Measurements from ENCODE around the gene C19orf73.
A peak's percentile ranks its signal among the peaks of the same experiment; 100 is the strongest.
"Not testable (repeated sequence)": the region's sequence is repeated elsewhere in the genome, so short reads cannot be mapped to it uniquely, and the experiment has no call there.

Gene C19orf73

DNA sequence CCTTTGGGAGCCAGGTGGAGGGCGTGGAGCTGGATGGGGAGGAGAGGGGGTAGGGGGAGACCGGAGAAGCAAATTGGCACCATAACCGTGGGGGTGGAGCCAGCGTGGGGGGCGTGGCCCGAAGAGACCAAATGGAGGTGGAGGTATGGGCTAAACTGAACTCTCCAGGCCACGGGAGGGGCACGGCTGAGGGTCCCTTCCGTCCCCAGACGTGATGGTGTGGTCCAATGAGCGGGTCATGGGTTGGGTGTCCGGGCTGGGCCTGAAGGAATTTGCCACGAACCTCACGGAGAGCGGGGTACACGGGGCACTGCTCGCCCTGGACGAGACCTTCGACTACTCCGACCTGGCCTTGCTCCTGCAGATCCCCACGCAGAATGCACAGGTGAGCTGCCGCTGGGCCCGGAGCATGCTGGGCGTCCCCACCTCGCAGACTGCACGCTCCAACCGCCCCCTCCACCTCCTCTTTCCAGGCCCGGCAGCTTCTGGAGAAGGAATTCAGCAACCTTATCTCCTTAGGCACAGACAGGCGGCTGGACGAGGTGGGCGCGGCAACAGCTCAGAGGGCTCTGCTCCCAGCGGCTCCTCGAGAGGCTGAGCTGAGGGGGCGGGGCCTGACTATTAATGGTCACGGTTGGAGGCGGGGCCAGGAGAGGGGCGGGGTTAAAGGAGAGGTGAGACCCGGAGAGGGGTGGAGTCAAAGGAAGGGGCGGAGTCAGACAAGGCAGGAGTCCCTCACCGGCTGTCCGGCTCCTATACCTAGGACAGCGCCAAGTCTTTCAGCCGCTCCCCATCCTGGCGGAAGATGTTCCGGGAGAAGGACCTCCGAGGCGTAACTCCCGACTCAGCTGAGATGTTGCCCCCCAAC lies 30.1 kb upstream of the C19orf73 start:
- peak; percentile 75 for DNase-seq (ENCODE audit: low spot score)

DNA sequence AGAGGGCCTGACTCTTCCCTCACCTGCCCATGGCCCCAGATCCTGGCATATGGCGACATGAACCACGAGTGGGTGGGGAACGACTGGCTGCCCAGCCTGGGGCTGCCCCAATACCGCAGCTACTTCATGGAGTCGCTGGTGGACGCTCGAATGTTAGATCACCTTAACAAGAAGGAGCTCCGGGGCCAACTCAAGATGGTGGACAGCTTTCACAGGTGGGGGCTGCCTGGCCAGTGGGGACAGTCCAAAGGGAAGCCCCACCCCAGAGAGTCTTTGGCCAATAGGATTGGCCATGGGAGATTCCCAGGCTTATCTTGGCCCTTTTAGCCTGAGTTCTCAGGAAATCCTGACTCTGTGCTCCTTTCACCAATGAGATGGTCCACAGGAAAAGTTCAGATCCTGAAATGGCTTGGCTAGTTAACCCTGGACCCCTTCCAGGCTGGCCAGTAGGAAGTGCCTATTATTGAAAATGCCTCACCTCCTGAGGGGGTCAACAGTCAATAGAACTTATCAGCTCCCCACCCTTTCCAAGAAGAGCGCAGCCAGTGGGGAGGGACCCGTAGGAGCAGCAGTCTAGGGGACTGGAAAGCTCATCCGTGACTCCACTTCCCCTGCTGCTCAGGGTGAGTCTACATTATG lies 29.2 kb upstream of the C19orf73 start:
- DNase-seq (ENCODE audit: low spot score), result no peak

DNA sequence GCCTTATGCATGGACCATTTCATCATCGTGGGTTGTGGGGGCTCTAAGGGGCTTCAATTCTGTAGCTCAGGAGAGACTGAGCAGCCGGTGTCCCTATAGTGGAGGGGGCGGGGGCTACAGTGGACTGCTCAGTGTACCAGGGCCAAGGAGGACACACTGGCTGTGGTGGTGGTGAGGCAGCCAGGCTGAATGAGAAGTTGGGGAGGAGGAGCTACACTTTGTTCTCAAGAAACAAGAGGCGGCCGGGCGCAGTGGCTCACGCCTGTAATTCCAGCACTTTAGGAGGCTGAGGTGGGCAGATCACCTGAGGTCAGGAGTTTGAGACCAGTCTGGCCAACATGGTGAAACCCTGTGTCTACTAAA lies 27.4 kb upstream of the C19orf73 start:
- not testable (repeated sequence) for DNase-seq (ENCODE audit: low spot score)

DNA sequence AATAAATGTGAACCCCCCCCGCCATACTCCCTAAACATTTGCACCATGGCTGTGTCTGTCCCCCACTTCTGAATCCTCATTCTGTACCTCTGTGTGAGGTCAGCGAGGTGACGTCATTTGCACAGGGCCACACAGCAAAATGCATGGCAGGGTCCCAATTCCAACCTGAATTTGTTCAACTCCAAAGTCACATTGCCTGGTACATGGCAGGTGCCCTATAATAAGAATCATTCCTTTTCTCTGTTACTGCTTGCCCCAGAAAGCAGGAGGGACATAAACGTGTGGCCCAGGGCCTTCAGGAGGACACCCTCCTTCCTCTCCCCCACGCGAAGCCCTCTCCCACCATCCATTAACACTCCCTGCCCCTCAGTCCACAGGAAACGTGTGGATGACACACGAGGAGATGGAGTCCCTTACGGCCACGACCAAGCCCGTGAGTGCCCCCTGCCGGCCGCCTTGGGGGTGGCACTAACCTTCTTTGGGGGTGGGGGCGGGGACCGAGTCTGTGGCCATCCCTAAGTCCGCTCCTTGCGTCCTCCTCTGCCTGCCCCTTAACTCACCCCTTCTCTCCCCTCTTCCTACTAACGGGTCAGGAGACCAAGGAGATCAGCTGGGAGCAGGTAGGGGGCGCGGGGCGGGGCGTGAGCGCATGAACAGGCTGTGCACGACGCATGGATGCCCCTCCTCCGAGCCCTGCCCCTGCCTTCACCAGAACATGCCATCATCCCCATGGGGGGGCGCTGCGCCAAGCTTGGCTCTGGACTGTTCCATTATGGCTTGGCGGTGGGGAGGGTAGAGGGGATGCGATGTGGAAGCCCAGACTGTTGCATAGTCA lies 26.8 kb upstream of the C19orf73 start:
- peak; percentile 82 for DNase-seq (ENCODE audit: low spot score)

DNA sequence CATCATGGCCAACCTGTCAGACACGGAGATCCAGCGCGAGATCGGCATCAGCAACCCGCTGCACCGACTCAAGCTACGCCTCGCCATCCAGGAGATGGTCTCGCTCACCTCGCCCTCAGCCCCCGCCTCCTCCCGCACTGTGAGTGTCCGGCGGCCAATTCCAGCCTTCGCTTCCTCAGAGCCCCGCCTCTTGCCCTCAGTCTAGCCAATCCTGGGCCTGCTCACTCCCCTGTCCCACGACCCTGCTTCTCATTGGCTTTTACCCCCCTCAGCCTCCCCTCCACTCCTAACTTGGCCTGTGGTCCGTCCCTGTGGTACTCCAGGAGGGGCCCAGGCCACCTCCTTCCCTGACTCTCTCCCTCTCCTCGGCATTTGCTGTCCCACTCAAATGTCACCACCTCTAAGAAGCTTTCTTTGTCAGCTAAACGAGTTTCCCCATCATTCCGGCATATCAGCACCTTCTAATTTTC lies 24.0 kb upstream of the C19orf73 start:
- peak; percentile 77 for DNase-seq (ENCODE audit: low spot score)

DNA sequence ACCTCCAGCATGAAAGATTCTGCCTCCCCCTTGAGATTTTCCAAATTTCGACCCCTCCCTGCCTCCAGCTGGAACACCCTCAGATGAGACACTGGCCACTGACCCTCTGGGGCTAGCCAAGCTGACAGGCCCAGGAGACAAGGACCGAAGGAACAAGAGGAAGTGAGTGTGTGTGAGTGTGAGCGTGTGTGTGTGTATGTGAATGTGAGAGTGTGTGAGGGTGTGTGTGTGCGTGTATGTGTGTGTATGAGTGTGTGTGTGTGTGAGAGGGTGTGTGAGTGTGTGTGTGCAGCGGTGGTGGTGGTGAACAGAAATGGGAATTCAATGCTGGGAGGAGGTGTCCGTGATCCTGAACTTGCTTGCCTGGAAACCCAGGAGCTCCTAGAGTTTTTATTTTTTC lies 22.4 kb upstream of the C19orf73 start:
- DNase-seq (ENCODE audit: low spot score), result no peak

DNA sequence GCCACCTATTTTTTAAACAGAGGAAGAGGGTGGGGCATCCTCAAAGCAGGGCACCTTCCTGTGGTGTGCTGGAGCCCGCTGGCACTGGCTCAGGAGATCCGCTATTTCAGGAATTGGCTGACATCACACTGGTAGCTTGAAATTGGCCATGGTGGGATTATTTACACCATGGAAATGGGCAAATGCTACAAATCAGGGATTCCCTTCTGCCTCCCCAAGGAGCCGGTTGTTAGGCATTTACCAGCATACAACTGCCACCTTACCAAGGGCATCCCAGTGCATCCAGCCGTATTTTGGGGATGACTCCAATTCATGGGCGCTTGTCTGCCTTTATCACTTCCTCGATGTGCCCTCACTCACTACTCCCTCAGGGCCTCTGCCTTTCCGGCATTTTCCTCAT lies 22.0 kb upstream of the C19orf73 start:
- DNase-seq (ENCODE audit: low spot score), result no peak

DNA sequence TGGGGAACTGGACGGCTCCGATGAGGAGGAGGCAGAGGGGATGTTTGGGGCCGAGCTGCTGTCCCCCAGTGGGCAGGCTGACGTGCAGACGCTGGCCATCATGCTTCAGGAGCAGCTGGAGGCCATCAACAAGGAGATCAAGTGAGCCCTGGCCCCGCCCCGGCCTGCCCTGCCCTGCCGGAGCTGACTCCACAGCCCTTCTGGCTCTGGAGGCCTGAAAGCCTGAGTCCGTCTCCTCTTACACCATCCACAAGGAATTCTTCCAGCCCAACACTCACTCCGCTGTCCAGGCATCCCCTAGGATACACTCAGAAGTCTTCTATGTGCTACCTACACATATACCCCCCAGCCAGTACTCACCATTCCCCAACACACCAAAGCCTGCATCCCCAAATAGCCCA lies 17.8 kb upstream of the C19orf73 start:
- DNase-seq (ENCODE audit: low spot score), result no peak

DNA sequence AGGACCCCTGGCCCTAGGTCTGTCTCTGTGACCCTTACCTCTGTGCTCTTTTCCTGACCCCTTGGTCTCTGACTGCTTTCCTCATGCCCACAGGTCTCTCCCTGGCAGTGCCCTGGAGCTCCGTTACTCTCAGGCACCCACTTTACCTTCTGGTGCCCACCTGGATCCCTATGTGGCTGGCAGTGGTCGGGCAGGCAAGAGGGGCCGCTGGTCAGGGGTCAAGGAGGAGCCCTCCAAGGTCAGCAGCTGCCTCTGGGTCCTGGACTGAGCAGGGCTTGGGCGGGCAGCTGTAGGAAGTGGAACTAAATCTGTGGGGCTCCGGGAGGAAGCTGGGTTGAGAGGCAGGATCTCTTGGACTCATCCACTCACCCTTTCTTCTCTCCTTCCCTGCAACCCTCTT lies 16.7 kb upstream of the C19orf73 start:
- DNase-seq (ENCODE audit: low spot score), result no peak

DNA sequence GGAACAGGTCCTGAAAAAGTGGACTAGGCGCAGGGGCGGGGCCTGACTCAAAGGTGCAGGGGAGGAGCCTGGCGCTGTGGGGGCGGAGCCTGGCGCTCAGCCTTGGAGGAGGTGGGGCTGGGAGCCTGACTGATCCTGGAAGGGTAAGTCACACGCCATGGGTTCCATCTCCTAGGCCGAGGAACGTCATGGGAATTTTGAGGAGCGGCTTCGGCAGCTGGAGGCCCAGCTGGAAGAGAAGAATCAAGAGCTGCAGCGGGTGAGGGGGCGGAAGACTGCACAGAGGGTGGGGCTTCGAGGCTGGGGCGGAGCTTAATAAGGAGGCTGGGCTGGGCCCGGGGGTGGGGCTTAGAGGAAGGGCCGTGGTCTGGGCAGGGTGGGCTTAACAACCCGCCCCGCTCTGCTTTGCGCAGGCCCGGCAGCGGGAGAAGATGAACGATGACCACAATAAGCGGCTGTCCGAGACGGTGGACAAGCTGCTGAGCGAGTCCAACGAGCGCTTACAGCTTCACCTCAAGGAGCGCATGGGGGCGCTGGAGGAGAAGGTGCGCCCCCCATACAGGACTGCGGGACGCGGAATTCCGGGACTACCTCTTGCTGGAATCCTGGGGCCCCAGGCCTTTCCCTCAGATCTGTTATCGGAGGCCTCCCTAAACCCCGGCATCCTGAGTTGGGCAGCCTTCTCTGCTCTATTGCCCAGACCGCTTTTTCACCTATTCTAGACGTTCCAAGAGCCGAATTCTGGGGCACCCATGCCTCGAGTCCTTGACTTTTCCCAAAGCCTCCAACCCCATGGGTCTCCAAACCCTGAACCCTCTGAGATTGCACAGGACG lies 14.9 kb upstream of the C19orf73 start:
- DNase-seq (ENCODE audit: low spot score), result no peak

DNA sequence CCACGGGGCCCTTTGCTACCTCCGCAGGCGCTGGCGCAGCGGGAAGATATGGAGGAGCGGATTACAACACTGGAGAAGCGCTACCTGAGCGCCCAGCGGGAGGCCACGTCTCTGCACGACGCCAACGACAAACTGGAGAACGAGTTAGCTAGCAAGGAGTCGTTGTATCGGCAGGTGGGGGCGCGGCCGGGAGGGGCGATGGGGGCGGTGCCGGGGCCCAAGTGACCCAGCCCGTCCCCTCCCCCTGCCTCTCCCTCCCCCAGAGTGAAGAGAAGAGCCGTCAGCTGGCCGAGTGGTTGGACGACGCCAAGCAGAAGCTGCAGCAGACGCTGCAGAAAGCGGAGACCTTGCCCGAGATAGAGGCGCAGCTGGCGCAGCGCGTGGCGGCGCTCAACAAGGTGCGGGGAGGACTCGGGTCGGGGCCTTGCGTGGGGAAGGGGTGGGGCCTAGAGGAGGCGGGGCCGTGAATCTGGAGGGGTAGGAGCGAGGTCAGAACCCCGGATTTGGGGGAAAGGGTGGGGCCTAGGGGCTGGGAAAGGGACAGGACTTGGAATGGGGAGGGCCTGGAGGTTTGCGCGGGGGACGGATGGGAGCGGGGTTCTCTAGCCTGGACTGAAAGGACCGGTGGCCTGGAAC lies 14.1 kb upstream of the C19orf73 start:
- DNase-seq (ENCODE audit: low spot score), result no peak

DNA sequence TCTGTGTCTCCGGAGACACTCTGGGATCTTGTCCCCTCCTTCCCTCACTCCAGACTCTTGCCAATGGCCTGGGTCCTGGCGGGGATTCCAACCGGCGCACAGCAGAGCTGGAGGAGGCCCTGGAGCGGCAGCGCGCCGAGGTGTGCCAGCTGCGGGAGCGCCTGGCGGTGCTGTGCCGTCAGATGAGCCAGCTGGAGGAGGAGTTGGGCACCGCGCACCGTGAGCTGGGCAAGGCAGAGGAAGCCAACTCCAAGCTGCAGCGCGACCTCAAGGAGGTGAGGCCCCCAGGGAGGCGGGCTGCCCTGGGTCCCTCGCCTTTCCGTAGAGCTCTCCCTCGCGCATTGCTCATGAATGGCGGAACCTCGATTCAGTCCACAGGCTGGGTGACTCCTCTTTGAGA lies 11.4 kb upstream of the C19orf73 start:
- DNase-seq (ENCODE audit: low spot score), result no peak

DNA sequence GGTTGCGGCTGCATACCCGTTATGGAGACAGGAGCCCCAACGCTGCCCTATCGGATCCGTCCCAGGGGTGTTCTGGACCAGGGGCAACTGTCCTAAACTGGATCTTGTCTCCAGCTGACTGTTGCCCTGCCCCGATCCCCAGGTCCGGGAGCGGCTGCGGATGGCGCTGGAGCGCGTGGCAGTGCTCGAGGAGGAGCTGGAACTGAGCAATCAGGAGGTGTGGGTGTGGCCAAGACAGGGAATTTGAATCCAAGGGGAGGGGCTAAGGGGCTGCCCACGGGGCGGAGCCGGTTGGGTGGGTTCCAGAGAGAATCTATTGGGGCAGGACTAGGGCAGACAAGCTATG lies 10.3 kb upstream of the C19orf73 start:
- no peak for DNase-seq (ENCODE audit: low spot score)

DNA sequence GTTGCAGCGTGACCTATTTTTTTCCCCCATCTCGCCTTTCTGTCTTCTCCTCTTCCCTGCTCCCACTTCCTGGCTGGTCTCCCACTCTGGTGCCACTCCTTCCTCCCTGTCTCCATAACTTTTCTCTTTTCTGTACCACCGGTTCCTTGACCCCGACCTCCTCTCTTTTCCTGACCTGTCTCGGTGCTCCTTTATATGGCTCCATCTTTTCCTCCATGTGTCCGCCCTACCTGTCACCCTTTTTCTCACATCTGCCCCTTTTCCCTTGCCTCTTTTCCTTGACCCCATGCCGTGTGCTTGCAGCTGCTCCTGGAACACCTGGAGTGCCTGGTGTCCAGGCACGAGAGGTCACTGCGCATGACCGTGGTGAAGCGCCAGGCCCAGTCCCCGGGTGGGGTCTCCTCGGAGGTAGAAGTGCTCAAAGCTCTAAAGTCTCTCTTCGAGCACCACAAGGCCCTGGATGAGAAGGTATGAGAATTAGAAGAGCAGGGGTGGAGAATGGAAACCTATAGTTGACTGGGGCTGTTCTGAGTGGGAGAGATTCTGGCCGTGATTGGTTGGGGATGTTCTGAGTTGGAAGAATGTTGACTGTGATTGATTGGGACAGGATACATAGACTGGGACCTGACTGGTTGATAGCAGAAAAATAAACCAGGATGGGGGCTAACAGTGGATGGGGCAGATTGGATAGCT lies 9.7 kb upstream of the C19orf73 start:
- DNase-seq (ENCODE audit: low spot score), result no peak

DNA sequence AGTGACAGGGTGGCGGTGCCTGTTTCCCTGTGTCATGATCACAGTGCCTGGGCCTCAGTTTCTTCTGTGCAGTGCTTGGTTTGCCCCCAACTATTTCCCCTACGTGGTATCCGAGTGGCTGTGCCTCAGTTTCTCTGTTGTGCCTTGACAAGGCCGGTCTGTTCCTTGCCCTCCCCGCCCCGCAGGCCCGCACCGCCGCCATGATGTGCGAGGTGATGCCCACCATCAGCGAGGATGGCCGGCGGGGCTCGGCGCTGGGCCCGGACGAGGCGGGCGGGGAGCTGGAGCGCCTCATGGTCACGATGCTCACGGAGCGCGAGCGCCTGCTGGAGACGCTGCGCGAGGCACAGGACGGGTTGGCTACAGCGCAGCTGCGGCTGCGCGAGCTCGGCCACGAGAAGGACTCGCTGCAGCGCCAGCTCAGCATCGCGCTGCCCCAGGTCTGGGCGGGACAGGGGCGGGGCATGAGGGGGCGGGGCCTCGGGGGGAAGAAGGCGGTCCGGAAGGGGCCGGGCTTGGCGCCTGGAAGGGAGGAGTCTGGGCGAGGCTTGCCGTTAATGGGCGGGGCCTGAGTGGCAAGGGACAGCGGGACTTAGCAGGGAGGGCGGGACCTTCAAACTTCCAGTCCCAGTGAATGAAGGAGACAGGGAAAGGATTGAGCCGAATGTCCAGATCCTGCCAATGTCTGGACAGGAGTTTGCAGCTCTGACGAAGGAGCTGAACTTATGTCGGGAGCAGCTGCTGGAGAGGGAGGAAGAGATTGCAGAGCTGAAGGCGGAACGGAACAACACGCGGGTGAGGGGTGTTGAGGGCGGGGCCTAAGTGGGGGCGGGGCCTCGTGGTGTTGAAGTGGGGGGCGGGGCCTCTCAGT lies 9.0 kb upstream of the C19orf73 start:
- peak; percentile 96 for DNase-seq (ENCODE audit: low spot score)

DNA sequence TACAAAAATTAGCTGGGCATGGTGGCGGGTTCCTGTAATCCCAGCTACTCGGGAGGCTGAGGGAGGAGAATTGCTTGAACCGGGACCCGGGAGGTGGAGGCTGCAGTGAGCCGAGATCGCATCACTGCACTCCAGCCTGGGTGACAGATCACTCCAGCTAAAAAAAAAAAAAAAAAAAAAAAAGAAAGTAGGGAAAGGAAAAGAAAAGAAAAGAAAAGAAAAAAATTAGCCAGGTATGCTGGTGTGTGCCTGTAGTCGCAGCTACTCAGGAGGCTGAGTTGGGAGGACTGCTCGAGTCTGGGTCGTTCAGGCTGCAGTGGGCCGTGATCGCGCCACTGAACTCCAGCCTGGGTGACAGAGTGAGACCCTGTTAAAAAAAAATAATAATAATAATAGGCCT lies 8.3 kb upstream of the C19orf73 start:
- DNase-seq (ENCODE audit: low spot score), result not testable (repeated sequence)

DNA sequence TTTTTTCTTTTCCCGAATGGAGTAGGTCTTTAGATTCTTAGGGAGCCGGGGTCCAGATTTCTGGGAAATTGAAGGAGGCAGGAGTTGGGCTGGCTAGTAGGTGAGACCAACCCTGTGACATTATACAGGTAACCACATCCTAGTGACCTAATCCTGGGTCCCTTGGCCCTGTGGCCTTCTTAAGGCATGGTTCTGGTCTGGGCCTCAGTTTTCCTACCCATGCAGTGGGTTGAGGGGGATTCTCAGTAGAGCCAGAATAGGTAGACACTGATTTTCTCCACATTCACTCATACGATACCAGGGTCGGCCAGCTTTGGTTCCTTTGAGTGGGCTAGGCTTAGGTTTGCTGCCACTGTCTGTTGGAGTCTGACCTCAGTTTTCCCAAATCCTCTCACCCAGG lies 7.6 kb upstream of the C19orf73 start:
- no peak for DNase-seq (ENCODE audit: low spot score)

DNA sequence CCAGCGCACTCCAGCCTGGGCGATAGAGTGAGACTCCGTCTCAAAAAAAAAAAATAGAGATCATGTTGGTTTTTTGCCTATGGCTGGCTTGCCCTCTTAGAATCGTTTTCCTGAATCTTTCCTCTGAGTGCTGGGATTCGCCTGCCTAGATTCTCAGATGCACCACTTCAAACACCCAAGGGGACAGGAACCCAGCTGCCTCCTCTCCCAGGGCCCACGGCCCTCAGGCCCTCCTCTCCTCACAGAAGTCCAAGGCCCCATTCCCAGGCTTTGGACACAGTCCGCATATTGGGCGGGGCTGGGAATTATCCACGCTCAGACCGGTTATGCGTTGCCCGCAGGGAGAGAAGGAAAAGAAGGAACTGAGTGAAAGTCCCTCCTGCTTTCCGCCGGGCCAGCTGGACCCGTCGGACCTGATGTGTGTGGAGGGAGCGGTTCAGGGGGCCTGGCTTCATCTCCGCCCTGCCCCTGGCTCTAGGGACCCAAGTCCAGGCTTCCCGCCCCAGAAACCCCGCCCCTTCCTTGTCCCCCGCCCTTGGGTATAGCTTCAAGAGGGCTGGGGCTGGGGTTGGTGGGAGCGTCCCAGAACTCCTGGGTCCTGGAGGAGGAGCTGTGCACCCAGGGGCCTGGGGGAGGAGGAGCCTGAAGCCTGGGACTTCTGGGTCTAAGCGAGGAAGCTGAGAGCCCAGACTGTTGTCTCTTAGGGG lies 6.2 kb upstream of the C19orf73 start:
- no peak for DNase-seq (ENCODE audit: low spot score)

DNA sequence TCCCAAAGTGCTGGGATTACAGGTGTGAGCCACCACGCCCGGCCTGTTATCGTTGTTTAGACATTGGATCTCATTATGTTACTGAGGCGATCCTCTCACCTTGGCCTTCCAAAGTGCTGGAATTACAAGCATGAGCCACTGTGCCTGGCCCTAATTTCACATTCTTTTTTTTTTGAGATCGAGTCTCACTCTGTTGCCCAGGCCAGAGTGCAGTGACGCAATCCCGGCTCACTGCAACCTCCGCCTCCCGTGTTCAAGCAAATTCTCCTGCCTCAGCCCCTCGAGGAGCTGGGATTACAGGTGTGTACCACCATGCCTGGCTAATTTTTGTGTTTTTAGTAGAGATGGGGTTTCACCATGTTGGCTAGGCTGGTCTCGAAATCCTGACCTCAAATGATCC lies 4.3 kb upstream of the C19orf73 start:
- not testable (repeated sequence) for DNase-seq (ENCODE audit: low spot score)
